Activated CD8-positive, alpha-beta memory T cell treated with anti-CD3 and anti-CD28 coated beads, Interleukin-2, amount 50 U/mL, for 24 hours (primary cell): ENCODE measurements around the gene CAPN2.
A peak's percentile ranks its signal among the peaks of the same experiment; 100 is the strongest.

Experiments used
- DNase-seq: peaks from one replicate; pipeline ENCODE4 v3.0.0-alpha.2; 2020; ENCODE audit errors: extremely low read depth

CAPN2 gene

GRCh38 chr1:223712194-223712849 lies at the start of gene CAPN2:
Gene CAPN2 (plus strand): TSS chr1:223712539. CDS start chr1:223712641, 102 bp downstream.
- DNase-seq = no peak

DNA sequence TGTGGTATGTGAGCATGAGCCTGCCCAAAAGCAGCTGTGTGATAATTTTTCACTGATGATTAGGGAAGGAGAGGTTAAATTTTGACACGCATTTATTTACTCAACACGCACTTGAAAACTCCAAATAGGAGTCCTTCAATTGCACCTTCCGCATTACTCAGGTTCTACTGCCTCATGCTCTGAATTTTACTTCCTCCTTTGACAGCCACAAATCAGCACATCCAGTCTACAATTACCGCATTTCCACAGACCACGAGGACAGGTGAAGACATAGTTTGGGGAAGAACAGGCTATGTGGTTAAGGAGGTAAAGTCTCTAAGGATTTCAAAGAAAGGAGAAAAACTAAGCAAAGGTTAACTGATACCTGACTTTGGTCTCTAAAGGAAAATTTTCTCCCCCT lies 49.4 kb upstream of the CAPN2 start:
- DNase-seq = no peak

DNA sequence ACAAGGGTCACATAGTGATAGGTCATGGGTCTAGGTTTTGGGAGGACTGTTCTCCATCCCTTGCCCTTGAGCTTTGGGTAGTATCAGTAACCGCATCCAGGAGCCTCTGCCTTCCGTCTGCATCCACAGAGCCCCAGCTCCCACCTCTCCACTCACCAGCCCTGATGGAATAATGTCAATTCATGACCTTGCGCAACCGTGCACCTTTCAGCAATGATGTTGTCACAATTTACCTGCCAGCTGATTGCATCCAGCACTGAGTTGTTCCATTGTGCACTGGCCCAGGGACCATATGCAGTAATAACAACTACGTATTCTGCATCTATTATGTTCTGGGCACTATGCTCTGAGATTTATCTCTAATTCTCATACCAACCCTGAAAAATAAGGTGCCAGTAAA lies 48.2 kb upstream of the CAPN2 start:
- DNase-seq = no peak

DNA sequence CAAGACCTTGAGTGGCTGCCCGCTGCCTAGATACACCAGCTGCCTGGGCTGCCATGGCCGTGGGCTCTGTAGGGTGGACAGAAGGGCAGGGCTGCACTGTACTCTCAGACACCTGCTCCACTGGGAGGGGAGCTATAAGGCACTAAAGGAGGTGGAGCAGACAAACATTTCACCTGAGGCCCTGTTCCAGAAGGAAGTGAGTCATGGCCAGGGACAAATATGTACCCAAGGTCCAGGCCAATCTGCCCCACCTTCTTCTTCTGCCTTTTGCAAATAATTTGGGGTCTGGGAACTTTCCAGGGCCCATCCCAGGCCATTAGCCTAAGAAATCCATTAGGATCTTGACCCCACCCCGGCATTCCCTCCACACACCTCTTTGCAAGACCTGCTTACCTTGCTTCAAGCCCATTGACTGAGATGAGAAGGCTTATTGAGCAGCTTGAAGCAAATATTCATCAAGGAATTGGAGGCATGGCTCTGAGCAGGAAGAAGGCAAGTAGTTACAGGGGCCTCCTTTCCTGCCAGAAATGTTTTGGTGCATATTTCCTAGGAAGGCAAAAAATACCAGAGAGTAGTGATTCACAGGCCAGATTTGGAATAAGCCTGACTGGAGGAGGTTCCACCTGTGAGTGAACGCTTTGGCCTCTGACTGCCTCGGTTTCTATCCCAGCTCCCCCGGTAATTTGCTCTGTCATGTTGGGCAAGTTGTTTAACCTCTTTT lies 46.6 kb upstream of the CAPN2 start, which contains the start of gene CAPN8:
Gene CAPN8 (minus strand): TSS at position 110 of the 721 bp plus-strand sequence. CDS start 55 bp downstream, at position 55.
- DNase-seq = no peak

DNA sequence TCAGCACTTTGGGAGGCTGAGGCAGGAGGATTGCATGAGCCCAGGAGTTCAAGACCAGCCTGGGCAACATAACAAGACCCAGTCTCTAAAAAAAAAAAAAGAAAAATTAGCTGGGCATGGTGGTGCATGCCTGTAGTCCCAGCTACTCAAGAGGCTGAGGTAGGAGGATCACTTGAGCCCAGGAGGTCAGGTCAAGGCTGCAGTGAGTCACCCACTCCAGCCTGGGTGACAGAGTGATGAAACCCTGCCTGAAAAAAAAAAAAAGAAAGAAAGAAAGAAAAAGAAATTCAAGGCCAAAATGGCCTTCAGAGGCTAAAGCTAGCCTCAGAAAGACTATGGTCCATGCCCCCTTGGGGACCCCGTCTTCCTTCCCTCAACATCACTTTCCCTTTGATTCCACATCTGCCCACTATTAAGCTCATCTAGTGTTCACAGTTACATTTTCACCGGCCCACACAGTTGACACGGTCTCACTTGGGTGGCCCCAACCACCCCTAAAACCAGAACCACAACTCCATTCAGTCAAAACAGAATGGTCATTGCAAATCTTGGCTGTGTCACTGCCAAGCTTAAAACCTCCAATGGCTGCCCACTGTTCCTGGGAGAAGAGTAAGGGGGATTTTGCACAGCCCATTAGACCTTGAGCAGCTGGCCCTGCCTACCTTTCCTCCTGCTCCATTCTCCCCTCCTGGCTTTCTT lies 44.7 kb upstream of the CAPN2 start:
- DNase-seq = no peak

- DNase-seq = no peak
These were observed 43.1 kb upstream of the CAPN2 start for GRCh38 chr1:223669003-223669795.

- DNase-seq = no peak
These were observed 41.7 kb upstream of the CAPN2 start for GRCh38 chr1:223670458-223671159.

- DNase-seq = no peak
These were observed 38.0 kb upstream of the CAPN2 start for GRCh38 chr1:223674119-223674890.

GRCh38 chr1:223678841-223679240 lies 33.5 kb upstream of the CAPN2 start:
- DNase-seq = no peak

- no peak for DNase-seq
These were observed 32.2 kb upstream of the CAPN2 start for GRCh38 chr1:223680188-223680587.

DNA sequence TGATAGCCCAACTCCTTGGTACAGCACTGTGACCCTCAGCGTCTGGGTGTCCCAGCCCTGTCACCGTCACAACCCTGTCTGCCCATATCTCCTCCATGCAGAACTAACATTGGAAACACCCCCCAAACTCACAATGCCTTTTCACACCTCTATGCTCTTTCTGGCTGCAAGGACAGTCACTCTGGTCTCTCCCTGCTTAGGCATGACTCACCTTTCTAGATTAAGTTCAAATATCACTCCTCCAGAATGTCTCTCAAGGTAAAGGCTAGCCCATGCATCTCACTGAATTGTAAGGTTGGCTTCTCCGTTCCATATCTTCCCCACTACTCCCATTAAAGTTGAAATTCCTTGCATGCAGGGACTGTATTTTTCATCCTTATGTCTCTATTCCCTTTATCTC lies 29.8 kb upstream of the CAPN2 start:
- no peak for DNase-seq

DNA sequence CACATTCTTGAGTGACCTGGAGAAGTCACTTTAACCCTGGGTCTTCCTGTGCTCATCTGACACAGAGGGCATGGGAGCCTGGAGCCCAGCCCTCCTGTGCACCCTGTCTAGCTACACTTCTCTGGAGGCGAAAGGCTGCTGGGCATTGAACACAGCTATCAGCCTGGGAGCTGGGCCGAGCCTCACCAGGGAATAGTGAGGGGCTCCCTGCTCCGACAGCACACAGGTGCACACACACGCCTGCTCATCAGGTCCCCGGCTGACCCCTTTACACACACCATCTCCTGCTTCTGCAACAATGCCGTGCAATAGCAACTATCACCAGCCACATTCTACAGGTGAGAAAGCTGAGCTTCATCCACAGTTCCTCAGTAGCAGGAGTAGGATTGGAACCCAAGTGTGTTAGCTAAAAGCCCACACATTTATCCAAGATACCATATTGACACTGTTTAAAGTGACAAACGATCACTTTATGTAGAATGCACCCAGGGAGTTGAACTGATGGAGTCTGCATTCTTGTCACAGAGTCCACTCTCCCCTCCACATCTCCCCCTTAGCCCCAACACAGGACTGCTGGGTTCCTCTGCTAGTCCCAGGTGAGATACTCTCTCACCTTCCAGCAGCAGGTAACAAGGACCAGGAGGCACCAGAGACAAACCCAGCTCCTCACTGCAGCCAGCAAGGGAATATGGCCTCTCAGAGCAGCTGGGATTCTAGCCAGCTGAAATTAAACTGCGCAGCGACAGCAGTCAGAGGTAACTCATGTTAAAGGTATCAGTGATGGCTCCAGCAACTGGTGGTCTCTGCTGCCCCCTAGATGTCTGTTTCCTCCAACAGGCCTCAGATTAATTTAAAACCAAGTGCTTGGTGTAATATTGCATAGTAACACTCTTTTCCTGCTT lies 28.5 kb upstream of the CAPN2 start:
- peak; percentile 32 for DNase-seq

DNA sequence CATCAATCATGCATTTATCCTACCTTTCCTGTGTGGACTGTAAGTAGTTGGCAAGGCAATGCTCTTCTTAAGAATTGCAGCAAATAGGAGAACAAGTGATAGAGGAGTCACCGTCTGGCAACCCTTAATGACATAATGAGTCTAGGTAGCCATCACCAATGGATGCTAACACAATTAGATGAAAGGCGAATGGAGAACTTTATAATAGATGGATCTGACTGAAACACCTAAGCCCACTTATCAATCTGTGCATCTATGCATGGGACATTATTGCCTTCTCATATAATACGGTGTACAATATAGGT lies 27.9 kb upstream of the CAPN2 start:
- no peak for DNase-seq

DNA sequence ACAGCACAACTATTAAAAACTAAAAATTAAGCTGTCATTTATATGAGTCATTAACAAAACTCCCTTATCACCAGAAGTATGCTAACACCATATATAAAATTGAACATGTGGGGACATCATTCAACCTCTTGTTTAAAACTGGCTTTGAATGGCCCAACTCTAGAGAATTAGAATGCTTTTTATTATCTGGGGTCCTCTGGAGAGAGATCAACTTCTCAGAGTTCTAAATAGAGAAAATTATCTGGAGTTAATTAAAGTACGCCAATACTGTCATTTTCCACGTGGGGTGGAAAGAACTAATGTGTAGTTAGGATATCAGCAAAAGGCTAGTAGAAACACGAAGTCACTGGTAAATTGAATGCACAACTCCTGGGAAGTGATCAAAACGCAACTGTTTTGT lies 21.2 kb upstream of the CAPN2 start:
- no peak for DNase-seq

GRCh38 chr1:223695014-223695548 lies 17.3 kb upstream of the CAPN2 start:
- DNase-seq = no peak

GRCh38 chr1:223695941-223696340 lies 16.4 kb upstream of the CAPN2 start:
- DNase-seq = no peak

DNA sequence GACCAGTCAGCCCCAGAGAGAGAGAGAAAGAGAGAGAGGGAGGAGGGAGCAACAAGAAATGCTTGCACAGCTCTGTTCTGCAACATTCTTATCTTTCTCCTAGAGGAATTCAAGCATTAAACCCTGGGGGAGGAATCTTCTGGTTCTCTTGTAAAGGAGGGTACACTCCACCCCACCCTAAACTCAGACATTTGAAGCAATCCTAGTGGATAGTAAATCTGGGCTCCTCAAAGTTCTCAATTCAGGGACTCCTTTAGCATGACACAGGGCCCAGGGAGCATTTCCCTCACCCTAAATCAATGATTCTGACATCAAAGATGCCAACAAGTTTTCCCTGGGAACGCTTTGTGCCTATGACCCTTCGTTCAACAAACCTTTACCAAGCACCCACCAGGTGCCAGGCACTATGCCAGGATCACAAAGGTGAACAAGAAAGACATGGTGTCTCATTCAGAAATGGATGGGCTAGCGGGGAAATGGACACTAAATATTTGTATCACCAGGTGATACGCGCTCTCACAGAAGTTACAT lies 11.9 kb upstream of the CAPN2 start:
- no peak for DNase-seq

DNA sequence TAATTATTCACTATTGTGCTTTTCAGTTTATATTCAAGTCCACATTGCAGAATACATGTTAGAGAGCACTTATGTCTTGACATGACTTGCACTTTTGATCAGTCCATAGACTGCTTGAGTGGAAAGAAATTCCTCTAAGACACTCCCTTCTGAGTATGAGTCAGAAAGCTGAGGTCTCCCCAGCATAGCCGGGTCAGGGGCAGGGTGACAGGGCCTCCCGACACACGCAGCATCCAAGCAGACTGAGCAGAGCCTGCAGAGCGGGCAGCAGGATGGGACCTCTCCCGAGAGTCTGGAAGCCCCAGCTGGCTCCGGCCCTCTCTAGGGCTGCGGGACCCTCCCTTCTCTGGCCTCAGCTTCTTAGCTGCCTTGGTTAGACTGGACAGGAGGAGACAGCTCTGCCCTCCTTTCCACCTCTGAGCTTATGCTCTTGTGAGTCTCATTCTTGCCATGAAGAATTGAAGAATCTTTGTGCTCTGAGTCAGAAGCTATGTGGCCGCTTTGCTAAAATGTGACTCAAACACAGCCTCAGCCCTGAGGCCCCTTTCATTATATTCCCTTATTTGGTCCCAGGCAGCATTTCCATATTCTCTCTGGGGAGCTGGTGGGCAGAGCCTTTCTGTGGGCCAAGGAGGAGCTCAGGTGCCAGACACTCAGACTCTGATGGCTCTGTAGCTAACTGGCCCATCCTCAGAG lies 11.2 kb upstream of the CAPN2 start:
- DNase-seq = no peak
